Measurements from ENCODE around the gene OPN1MW3.
"Not testable (repeated sequence)": the region's sequence is repeated elsewhere in the genome, so short reads cannot be mapped to it uniquely, and the experiment has no call there.

The OPN1MW3 gene

DNA sequence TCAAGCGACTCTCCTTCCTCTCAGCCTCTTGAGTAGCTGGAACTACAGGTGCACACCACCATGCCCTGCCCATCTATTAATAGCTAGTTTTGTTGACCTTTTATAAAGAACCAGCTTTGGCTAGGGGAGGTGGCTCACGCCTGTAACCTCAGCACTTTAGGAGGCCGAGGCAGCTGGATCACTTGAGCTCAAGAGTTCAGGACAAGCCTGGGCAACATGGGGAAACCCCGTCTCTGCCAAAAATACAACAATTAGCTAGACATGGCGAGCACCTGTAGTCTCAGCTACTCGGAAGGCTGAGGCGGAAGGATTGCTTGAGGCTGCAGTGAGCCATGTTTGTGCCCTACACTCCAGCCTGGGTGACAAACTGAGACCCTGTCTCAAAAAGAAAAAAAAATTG, 40.9 kb downstream of the OPN1MW3 start:
- DNase-seq: no peak

- DNase-seq: no peak
Observed at GRCh38 chrX:154300816-154301215, 43.4 kb downstream of the OPN1MW3 start.

- DNase-seq: not testable (repeated sequence)
Observed at GRCh38 chrX:154302998-154303397, 45.6 kb downstream of the OPN1MW3 start.

DNA sequence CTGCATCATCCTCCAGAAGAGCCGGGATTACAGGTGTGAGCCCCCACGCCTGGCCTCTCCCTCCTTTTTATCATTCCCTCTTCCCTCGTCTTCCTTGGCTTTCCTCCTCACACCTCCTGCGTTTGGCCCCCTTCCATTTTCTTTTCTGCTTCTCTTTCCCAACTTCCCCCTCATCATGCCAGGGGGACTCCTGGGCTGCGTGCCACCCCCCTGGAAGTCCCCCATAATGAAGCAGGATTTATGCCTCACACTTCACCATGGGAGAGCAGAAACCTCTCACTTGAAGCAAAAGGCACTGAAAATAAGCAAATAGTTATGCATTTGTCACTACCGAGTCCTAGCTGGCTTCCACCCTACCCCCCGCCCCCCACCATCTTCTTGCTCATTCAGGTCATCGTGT, 46.1 kb downstream of the OPN1MW3 start:
- DNase-seq: no peak

DNA sequence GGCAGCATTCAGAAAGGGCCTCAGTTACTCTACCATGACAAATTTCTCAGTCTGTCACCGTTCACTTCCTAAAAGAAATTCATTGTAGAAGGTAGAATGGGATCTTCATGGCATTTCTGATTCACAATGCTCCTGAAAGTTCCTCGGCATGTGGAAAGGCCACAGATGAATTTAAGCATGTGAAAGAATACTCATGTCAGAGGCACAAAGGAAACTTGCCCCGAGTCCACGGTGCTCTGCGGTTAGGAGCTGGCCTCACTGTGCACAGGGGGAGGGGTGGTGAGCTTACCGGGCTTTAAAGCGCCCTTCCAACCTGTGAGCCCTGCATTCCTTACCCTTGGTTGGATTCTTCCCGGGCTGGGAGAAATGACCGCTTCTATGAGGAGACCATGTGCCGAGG, 47.5 kb downstream of the OPN1MW3 start:
- no peak for DNase-seq

- no peak for DNase-seq
Observed at GRCh38 chrX:154305541-154306205, 48.3 kb downstream of the OPN1MW3 start.

GRCh38 chrX:154307202-154307601, 49.8 kb downstream of the OPN1MW3 start:
- no peak for DNase-seq

DNA sequence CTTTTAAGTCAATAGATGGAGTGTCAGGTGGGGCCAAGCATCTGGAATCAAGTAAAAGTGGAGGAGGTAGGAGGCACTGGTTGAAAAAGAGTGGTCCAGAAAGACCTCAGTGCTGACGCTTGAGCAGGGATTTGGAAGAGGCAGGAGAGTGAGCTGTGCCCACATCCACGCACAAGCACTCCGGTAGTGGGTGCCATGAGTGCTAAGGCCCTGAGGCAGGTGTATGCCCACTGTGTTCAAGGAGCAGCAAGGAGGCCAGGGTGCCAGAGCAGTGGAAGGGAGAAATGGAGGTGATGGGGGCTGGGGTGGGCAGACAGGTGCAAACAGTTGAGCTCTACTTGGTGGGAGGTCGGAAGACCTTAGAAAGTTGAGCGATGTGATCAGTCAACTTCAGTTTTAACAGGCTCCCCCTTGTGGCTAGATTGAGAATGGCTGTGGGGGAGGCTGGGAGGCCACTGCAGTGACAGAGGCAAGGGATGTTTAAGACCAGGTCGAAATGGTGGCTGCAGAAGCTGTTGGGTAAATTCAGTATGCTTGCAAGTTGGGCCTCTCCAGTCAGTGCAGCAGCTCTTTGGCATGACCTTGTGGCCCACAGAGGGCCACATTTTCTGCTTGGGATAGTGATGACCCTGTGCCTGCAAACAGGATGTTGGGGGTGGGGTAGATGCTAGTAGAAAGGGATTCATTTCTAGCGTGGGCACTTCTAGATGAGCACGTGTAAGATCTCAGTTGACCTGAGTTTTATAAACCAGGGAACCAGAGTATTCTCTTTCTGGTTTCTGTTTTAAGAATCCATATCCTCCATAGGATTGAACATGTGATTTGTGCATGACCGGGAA, 50.9 kb downstream of the OPN1MW3 start:
- no peak for DNase-seq

DNA sequence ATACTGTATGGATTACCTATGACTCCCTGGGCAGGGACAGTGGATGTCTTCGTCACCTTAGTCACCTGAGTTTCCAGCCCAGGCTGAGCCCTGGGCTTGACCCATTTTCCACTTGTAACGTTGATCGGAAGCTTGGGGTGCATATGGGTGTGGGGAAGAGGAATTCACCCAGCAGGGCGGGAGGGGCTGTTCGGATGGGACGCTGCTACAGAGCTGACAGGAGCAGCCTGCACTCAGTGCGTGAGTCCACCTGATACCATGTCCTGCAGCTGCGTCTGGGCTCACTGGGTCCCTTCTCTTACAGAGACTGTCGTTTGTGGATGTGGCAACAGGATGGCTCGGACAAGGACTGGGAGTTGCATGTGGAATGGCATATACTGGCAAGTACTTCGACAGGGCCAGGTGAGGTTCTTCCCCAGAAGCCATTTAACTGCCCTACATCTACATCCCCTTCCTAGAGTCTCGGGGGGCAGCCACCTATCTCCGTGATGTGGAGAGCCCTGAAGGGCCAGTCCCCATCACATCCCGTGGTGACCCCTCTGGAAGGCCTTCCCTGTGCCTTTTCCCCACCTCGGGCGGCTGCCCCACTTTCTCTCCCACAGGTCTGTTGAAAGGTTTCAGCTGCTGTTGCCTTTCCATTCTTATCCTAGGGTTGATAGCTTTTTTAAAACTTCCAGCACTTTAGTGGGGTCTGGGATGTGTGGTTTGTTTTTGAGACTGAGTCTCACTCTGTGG, 51.8 kb downstream of the OPN1MW3 start:
- no peak for DNase-seq

DNA sequence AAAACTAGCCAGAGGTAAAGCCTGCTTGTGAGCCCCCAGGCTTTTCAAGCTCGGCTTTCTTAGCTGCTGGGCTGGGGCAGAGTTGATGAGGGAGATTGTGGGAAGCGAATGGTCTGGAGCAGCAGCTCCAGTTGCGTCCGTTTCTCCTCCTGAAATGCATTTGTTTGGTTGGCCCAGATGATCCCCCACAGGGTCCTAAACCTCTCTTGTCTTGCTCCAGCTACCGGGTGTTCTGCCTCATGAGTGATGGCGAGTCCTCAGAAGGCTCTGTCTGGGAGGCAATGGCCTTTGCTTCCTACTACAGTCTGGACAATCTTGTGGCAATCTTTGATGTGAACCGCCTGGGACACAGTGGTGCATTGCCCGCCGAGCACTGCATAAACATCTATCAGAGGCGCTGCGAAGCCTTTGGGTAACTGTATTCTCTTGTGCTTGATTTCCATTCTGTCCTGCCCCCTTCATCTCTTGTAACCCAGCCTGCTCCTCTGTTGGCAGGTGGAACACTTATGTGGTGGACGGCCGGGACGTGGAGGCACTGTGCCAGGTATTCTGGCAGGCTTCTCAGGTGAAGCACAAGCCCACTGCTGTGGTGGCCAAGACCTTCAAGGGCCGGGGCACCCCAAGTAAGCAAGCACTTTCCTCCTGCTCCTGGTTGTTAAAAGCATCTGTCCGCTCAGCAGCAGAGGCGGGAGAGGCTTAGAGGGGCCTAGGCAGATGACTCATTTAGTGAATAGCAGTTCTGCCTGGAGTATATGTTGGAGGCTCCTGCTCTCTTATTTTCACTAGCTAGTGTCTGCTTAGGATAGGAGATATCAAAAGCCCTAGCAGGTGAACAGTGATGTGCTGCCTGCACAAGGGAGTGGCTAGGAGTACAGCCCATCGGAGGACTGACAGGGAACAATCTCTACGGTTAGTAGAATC, 53.5 kb downstream of the OPN1MW3 start:
- no peak for DNase-seq

DNA sequence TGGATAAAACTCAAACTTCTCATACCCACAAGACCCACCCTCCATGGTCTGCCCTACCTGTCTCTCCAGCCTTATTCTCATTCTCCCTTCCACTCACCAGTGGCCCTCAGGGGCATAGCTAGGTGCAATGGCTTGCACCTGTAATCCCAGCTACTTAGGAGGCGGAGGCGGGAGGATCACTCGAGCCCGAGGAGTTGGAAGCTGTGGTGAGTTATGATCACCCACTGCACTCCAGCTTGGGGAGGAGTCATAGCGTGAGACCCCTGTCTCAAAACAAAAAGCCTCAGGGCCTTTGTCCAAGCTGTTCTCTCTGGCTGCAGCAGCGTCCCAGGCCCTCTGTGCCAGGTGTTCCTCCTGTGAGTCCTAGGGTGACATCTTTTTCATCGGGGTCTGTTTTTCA, 54.7 kb downstream of the OPN1MW3 start:
- no peak for DNase-seq

DNA sequence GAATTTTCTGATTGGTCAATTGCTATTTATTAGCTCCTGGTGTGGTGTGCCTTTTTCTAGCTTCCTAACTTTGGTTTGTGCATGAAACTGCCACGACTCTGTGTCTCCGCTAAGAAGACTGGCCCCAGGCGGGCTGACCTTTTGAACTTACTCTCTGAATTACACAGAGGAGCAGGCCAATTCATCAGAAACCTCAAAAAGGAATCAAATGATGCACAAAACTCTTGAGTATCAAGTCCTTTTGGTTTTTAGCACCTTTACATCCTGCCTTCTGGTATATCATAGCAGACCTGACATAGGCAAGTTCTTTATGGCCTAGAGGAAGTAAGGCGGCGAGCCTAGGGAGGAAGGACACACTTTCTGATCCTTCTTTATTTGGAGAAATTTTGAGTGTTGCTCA, 55.8 kb downstream of the OPN1MW3 start:
- DNase-seq: no peak

GRCh38 chrX:154315416-154315815, 58.0 kb downstream of the OPN1MW3 start:
- no peak for DNase-seq

GRCh38 chrX:154317391-154317995, 60.1 kb downstream of the OPN1MW3 start:
- no peak for DNase-seq

DNA sequence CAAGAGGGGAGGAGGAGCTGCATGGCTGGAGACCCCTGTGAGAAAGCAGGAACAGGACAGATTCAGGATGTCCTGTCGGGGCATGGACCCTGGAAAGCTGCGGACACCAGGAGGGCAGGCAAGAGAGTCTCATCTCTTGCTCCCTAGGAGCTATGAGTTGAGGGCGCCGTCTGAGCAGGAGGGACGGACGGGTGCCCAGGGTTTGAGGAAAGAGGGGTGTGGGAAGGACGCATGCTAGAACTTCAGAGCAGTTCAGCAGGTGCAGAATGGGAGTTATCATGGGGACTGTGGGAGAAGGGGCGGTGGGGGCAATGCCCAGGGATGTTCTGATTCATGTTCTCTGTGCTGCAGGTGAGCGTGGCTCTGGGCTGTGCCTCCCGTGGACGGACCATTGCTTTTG, 63.0 kb downstream of the OPN1MW3 start:
- no peak for DNase-seq
